Embryonic facial prominence (tissue), 1 donor: Measurements from ENCODE around the gene ZNF362.

Source experiments
- DNase-seq: peaks from one replicate; pipeline ENCODE4 v3.0.0-alpha.2; 2016; ENCODE audit errors: extremely low spot score

ZNF362 gene

DNA sequence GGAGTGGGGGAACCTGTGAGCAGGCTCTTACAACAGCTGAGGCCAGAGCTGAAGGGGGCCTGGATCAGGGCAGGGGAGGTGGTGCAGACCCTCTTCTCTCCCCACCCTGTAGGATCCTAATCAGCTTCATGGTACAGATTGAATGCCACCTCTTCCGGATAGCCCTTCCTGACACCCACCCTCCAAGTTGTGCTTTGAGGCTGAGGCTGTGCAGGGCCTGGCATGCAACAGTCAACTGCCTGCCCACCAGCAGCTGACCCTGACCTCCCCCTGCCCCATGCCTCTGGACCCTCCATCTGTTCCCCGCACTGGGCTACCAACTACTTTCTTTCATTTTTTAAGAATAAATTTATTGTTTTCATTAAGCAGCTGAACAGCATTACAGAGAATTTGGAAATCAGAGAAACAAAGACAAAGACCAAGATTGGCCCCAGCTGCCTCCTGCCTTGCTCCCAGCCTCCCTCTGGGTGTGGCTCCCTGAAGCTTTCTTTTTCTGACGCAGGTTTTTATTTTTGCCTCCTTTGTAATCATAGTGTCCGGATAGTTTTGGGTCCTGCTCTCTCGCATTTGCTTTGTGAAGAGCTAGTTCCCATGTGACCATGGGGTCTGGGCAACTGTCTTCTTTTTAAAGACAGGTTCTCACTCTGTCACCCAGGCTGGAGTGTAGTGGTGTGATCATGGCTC lies 12.8 kb downstream of the ZNF362 start:
- DNase-seq = no peak

DNA sequence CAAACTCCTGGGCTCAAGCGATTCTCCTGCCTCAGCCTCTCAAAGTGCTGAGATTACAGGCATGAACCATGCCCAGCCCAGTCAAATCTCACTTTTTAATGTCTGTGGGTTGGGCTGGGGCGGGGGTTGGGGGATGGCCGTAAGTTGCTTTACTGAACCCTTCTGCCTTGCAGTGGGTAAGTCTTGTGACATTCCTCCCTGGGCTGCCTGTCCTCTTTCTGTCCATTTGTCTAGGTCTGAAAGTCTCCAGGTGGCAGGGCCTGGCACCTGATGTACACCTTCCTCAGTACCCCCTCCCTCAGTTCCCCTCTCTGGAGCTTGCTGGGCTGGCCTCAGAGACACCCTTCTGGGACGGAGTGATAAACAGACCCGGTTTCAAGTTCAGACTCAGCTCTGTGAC lies 13.3 kb downstream of the ZNF362 start:
- DNase-seq = no peak

DNA sequence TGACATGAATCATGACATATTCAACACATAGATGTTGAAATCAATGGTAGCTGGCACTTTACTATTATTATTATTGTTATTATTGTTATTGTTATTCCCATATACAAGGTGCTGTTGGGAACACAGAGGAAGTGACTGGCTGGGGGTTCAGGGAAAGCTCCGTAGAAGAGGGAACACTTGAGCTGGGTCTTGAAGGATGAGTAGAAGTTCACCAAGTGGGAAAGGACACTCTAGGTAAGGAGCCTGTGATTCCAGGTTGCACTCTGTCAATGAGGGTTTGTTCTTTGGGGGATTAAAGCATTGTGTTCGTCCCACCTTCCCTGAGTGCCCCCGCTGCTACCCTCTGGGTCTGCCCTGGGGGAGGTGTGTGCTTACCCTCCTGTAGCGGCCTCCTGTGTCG lies 14.1 kb downstream of the ZNF362 start:
- no peak for DNase-seq

DNA sequence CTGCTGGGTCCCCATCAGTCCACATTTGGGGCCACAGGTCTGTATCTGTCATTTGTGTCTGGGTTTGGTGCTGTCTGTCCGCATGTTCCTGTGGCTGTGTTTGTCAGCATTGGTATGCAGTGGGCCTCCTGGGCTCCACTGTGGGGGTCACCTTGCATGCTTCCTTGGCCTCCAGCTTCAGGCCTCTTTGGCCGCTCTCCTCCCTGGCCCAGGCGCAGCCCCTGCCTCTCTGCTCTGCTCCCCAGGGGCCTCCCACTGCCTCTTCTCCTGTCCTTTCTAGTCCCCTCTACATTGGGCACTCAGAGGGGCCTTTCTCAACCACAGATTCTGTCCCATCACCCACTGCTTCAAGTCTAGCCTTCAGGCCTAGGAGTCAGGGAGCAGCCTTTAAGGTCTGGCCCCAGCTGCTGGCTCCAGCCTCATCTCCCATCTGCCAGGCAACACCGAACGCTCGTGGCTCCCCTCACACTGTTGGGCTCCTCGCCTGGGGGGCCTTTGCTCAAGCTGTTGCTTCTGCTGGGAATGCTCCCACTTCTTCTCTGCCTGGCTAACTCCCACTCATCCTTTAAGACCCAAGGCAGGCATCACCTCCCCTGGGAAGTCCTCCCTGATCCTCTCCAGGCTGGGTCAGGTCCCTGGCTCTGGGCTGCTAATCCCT lies 14.6 kb downstream of the ZNF362 start:
- DNase-seq = no peak

DNA sequence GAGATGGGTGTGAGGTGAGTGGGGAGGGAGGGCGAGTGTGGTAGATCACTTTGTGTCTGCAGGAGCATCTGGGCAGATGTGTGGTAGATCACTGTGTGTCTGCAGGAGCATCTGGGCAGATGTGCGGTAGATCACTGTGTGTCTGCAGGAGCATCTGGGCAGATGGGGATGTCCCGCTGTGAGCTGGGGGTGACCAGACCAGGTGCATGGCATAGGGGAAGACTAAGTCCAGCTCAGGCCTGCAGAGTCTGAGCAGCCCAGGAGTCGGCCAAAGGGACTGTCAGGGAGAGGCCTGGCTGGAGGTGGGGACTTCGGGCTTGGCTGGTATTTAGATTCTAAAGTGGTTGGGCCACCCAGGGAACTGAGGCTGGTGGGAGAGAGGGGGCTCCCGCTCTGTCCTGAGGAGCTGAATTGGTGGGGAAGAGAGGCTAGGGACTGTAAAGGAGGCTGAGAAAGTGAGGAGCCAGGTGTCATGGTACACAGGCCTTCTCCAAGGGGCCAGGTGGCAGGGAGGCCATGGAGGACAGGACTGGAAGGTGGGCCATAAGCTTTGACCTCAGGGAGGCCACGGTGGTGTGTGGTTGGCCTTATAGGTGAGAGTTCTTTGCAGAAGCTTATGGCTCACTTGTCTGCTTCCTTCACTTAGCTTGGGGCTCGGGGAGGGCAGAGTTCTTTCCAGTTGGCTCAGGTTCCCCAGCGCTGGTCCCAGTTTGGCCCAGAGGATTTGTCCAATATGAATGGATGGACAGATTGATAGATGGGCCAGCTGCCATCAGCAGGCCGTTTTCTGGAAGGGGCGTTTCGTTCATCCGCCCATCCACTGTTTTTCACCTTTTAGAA lies 15.6 kb downstream of the ZNF362 start:
- no peak for DNase-seq

DNA sequence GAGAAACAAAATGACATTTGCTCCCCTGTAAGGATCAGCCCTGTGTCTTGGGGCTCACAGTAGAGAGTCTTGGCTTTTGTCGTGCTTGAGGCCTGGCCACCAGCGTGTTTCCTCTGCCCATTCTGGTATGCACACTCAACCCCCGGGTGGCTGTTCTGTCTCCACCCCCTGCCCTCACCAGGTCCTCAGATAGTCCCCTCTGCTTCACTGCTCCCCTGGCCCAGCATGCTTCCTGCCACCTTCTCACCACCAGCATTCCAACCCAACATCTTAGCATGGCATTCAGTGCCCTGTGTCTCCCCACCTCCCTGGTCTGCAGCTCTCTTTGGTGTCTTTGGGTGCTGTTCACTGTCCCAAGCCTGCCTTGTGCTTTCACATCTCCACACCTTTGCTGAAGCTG lies 16.2 kb downstream of the ZNF362 start:
- DNase-seq = no peak

DNA sequence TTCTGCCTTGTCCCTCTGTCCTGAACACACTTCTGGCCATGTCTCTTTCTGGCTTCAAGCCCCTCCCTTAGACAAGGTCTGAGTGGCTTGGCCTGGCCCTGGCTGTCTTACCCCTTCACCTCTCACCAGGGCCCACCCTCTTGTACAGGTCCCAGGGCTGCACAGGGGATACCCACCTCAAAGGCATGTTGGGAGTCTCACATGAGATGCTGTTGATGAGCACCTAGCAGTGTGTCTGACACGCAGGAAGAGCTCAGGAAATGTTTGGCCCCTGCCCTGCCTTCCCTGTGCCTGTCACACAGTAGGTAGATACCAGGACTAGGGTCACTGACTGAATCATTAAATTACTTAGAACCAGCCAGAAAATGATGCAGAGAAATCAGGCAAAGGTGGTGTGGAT lies 16.6 kb downstream of the ZNF362 start:
- DNase-seq = no peak

DNA sequence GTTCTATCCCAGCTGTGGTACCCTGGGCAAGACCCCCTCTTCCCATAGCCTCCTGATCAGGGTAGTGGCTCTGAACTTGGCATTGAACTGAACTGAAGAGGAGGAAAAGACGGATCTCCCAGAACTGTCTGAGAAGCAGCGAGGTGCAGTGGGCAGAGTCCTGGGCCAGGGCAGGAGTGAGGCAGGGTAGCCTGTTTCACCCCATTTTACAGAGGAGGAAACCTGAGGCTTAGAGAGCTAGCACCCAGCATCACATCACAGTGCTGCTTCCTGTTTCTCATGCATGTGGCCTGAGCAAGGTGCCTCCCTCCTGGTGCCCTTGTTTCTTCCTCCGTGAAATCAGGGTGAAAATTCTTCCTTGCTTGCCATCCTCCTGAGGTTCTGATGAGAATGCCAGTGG lies 17.1 kb downstream of the ZNF362 start:
- DNase-seq = no peak

DNA sequence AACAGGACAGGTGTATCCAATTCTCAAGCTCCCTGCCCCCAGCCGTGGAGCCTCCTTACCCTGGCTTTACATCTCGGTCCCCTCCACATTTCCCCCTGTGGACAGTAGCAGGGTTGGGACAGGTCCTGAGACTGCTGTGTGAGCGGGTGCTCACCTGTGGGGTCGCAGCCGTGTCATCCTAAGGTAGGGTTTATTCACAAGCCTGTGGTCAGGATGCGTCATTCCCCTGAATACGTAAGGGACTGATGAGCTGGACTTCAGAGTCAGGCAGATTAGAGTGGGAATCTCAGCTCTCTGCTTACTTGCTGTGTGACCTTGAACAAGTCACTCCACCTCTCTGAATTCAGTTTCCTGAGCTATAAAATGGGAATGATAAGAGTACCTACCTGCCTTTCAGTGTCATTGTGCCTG lies 17.7 kb downstream of the ZNF362 start:
- DNase-seq = no peak

DNA sequence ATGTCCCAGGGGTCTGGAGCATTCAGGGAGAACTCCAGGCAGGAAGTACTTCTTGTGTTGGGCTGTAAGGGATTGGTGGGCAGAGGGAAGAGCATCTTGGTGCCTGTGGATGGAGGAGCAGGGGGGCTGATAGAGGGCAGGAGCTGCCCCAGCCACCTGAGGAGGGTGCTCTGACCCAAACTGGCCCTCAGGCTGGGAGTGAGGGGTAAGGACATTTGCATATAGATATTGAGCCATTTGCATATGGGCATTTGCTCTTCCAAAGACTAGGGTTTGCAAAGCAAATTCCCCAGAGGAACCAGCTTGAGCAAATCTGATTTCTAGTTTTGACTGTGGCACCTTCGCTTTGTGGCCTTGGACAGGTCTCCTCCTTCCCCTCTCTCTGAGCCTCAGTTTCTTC lies 18.2 kb downstream of the ZNF362 start:
- no peak for DNase-seq

DNA sequence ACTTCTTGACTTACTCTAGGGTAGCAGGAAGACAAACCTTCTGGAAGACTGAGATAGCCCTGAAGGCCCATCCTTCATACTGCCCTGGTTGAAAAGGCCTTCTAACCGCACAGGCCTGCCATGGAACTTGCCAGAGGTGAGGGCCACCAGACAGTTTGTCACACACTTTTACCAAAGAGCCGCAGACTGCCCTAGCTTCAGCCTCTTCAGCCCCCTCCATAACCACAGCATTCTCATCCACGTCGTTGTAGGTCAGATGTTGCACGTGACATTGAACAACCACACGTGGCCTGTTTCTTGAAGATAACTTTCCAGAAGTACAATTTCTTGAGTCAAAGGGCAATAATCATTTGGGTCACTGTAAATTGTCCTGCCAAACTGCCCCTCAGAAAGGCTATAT lies 18.9 kb downstream of the ZNF362 start:
- DNase-seq = no peak

DNA sequence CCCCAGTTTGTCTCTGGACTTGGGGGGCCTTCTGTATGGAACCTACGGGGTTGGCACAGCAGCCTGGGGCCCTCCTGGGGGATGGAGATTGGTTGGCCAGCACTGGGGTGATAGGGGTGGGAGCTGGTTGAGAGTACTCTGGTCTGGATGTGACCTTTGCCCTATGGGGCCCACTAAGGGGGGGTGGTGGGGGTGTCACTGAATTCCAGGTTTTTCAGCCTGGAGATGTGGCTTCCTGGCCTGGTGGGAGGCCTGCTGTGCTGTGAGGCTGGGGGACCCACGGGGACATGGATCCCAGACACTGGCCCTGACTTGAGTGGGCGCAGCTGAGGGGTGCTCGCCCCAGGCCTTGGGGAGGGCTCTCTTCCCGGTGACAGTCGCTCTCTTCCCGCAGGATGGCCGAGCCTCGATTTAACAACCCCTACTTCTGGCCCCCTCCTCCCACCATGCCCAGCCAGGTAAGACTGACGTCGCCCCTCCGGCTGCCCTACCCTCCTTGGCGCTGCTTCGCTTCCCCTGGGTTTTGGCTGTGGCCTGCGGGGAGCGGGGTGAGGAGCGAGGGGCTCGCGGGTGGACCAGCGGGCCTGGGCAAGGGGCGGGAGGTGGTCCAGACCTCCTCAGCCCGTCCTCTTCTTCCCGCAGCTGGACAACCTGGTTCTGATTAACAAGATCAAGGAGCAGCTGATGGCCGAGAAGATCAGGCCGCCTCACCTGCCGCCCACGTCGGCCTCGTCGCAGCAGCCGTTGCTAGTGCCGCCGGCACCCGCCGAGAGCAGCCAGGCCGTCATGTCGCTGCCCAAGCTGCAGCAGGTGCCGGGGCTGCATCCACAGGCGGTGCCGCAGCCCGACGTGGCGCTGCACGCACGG lies 19.6 kb downstream of the ZNF362 start:
- no peak for DNase-seq

DNA sequence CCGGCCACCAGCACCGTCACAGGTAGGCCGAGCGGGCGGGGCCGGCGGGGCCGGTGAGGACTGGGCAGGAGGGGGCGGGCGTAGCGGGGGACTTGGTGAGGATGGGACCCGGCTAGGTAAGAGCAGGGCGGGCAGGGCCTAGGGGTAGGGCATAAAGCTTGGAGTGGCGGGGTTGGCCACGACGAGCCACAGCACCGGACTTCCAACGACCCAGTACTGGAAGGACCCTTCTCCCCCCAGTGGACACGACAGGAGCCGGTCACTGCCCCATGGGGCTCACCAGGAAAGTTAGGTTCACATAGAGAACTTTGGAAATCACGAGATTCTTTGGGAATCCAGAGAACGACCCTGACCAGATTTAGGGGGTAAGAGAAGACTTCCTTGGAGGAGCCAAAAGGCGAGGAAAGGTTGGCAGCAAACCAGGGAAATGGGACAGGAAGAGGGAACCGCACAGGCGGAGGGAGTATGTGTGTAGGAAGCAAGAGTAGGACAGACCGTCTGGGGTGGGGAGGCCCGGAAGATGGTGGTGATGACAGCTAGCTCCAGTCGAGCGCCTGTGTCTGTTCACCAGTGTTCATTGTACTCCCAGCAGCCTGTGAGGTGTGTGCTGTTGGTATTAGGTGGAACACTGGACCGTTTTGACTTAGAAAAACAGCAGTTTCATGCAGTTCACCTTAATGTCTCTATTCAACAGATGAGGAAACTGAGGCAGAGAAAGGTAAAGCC lies 20.4 kb downstream of the ZNF362 start:
- no peak for DNase-seq

DNA sequence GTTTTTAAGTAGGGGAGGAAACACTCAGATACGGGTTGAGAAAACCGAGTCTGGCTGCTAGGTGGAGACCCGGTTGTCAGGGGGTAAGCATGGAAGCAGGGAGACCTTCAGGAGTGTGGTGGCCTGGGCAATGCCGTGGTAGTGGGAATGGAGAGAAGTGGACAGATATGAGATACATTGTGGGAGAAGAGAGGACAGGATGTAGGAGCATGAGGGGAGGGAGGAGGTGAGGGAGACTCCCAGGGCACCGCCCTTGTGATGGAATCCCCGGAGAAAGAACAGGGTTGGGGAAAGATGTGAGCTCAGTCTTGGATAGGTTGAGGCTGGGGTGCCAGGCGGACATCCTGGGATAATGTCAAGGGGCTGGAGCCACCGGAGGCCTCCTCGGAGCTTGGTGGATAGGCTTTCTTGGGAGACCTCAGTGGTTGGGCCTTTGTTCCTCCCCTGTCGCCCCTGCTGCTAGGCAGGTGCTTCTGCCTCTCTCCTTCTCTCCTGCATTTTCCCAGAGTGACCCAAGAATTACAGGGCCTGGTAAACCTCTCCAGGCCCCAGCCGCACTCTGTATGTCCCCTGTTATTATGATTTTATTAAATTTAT lies 21.3 kb downstream of the ZNF362 start:
- DNase-seq = no peak

DNA sequence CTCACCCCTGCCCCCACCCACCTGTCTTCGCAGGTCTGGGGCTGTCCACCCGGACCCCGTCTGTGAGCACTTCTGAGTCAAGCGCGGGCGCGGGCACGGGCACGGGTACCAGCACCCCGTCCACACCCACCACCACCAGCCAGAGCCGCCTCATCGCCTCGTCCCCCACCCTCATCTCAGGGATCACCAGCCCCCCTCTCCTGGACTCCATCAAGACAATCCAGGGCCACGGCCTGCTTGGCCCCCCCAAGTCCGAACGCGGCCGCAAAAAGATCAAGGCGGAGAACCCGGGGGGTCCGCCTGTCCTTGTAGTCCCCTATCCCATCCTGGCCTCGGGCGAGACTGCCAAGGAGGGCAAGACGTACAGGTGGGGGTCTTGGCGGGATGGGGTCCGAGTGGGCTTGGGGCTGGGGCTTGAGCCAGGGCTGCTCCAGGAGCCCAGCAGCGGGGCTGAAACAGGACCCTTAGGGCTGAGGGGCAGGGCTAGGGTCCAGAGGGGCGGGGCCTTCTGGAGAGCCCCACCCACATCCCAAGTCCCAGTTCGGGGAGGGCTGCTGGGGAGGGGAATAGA lies 23.9 kb downstream of the ZNF362 start:
- no peak for DNase-seq

DNA sequence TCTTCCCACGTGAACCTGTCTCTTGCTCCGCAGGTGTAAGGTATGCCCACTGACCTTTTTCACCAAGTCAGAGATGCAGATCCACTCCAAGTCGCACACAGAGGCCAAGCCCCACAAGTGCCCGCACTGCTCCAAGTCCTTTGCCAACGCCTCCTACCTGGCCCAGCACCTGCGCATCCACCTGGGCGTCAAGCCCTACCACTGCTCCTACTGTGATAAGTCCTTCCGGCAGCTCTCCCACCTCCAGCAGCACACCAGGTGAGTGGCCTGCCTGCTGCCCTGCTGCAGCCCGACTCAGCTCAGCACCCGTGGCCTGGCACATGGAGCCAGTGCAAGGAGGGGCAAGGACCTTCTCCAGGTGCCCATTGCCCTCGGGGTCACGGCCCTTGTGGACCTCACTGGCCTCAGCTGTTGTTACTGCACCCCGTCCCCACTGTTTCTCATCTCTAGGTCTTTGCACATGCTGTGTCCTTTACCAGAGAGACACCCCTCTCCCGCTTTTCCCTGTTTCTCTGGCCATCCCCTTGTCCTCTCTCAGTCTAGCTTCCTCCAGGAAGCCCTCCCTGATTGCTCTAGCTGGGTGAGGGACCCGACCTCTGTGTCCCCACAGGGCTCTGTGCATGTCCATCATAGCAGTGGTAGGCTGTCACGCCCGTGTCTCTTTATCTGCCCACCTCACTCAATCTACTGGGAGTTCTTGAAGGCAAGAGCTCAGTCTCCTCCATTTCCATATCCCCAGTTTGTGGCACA lies 25.4 kb downstream of the ZNF362 start:
- DNase-seq = no peak

DNA sequence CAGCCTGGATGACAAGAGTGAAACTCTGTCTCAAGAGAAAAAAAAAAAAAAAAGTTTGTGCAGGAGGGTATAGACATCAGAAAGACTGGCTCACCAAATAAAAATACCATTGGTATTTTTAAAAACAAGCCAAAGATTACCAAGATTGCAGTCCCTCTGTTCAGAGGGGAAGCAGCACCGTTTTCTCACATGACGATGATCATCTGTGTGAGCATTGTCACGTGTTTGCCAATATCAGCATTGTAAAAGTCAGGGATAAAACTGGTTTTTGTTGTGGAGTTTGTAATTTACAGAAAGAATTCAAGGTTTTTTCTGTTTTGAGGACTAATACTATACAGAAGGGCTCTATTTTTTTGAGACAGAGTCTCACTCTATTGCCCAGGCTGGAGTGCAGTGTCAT lies 26.5 kb downstream of the ZNF362 start:
- no peak for DNase-seq

DNA sequence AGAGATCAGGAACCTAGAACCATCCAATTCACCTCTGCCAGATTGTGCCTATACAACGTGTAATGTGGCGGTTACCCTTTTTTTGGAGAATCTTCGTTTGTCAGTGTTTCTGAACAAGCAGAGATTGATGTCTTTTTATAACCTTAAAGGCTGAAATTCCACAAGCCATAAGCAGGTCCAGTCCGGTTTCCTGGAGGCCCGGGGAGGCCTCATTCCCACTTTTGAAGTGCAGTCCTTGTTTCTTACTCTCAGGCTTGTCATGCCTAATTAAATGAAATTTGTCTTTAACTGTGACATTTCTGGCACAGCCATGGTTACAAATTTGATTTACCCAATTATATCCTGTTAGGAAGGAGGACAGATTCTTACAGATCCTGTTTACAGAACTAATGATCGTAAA lies 27.8 kb downstream of the ZNF362 start:
- no peak for DNase-seq

DNA sequence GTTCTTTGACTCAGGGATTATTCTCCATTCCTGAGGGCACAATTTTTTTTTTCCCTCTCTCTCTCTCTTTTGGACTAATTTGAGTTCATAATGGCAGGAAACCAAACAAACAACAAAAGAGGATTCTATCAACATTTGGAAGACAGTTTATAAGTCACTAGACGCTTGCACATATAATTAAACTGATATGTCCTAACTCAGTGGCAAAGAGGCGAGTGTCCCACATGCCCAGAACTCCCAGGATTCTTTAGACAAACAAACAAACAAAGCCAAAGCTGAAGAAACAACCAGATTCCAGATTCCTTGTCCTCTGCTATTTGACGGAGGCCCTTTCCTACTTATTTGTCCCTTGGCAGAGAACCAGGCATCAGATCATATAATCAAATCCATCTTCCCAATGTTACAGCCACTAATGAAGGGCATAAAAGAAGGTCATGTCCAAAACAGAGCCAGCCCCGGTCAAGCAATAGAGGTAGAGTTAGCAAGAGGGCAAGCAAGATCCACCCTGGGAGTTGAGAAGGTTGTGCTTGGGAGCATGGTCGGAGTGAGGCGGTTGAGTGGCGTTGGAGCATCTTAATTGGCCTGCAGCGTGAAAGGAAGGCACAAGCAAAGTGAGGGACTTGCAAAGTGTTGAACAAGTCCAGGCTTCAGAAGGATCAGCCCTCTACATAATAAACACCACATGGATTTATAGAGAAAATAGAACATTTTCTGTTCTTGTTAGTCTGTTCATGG lies 30.3 kb downstream of the ZNF362 start:
- DNase-seq = no peak
